H1 (cell line): ENCODE data around the gene SCN2B. TPM values are rescaled to one million over a fixed set of nuclear protein-coding genes. Genes with fewer than 3 reads are reported as not detected.

ENCODE experiments used
- CTCF ChIA-PET: fragments of 300-600 bp; sonication (Branson Sonifier 250); formaldehyde crosslinking; loops from one replicate; lab custom pipeline; 2021; ENCODE audit not compliant: partially characterized antibody; lab: Charles Lee
- POLR2A ChIA-PET: fragments of 300-600 bp; sonication (Branson Sonifier 250); formaldehyde crosslinking; loops from one replicate; lab custom pipeline; 2021; ENCODE audit warnings: inconsistent platforms; ENCODE audit not compliant: partially characterized antibody; lab: Charles Lee
- DNase-seq, 2 experiments: peaks; one replicate each; pipeline versions ENCODE4 v3.0.0 to v3.0.0-alpha.2; 2010 to 2022; ENCODE audit warnings: low spot score in 2 of 2, low read depth in 1 of 2, mixed read lengths in 1 of 2
- FAIRE-seq: peaks from 2 replicates; lab custom pipeline; 2011; peaks lifted over from hg19 to GRCh38; lab: Jason Lieb, UNC
- H2AFZ ChIP-seq: 2 replicates; pipeline ENCODE4 v1.8.1; 2012; ENCODE audit warnings: low read length, inconsistent platforms
- H2AK5ac ChIP-seq: 2 replicates; pipeline ENCODE4 v1.6.1; 2013; ENCODE audit warnings: low read depth, low read length
- H2BK120ac ChIP-seq: replicated peaks from 2 replicates; pipeline ENCODE3; 2013; ENCODE audit warnings: low read depth, low read length, inconsistent platforms
- H2BK12ac ChIP-seq: 2 replicates; pipeline ENCODE4 v1.6.1; 2013; ENCODE audit warnings: low read depth, low read length
- H2BK15ac ChIP-seq: 2 replicates; pipeline ENCODE4 v1.6.1; 2013; ENCODE audit warnings: low read length
- H2BK20ac ChIP-seq: 2 replicates; pipeline ENCODE4 v1.6.1; 2013; ENCODE audit warnings: low read length
- H2BK5ac ChIP-seq: 2 replicates; pipeline ENCODE4 v1.6.1; 2013; ENCODE audit warnings: low read depth, low read length
- H3K14ac ChIP-seq: 2 replicates; pipeline ENCODE4 v1.6.1; 2013; ENCODE audit warnings: inconsistent platforms; ENCODE audit not compliant: insufficient read length
- H3K18ac ChIP-seq: 2 replicates; pipeline ENCODE4 v1.6.1; 2013; ENCODE audit warnings: low read length; ENCODE audit errors: extremely low read depth
- H3K23ac ChIP-seq: 2 replicates; pipeline ENCODE4 v1.6.1; 2013; ENCODE audit warnings: inconsistent platforms; ENCODE audit not compliant: insufficient read length
- H3K23me2 ChIP-seq: 2 replicates; pipeline ENCODE4 v1.6.1; 2013; ENCODE audit warnings: low read depth, low read length
- H3K27ac ChIP-seq: 2 replicates; pipeline ENCODE4 v1.6.1; 2011; ENCODE audit warnings: low read depth, low read length, inconsistent platforms
- H3K27me3 ChIP-seq, 4 experiments: replicated peaks in 1 of 4; 1 replicate in 1 of 4; 2 replicates in 3 of 4; pipeline versions ENCODE4 v1.6.1 to v1.8.1; 2011 to 2013; ENCODE audit warnings: low read length in 3 of 4, mild to moderate bottlenecking in 3 of 4, inconsistent platforms in 2 of 4, mixed read lengths in 2 of 4, moderate library complexity in 1 of 4; ENCODE audit not compliant: control insufficient read depth in 3 of 4, insufficient read depth in 3 of 4; ENCODE audit errors: extremely low read depth in 1 of 4
- H3K36me3 ChIP-seq, 4 experiments: 2 replicates each; pipeline versions ENCODE4 v1.6.1 to v1.8.1; 2011 to 2013; ENCODE audit warnings: mild to moderate bottlenecking in 4 of 4, low read length in 3 of 4, moderate library complexity in 2 of 4, control low read depth in 1 of 4, inconsistent platforms in 1 of 4; ENCODE audit not compliant: insufficient read depth in 4 of 4, control insufficient read depth in 2 of 4
- H3K4ac ChIP-seq: replicated peaks from 2 replicates; pipeline ENCODE3; 2013; ENCODE audit warnings: low read length, low read depth, mixed read lengths, inconsistent platforms; ENCODE audit not compliant: insufficient read length
- H3K4me1 ChIP-seq, 4 experiments: replicated peaks in 1 of 4; 1 replicate in 1 of 4; 2 replicates in 3 of 4; pipeline versions ENCODE4 v1.6.1 to v1.8.1; 2011 to 2013; ENCODE audit warnings: low read length in 3 of 4, inconsistent platforms in 2 of 4, mixed read lengths in 1 of 4; ENCODE audit not compliant: insufficient read depth in 4 of 4, control insufficient read depth in 3 of 4
- H3K4me2 ChIP-seq, 2 experiments: 2 replicates each; pipeline versions ENCODE4 v1.6.1 to v1.8.1; 2011 to 2013; ENCODE audit warnings: low read depth in 2 of 2, low read length in 2 of 2, control low read depth in 1 of 2, inconsistent platforms in 1 of 2, mild to moderate bottlenecking in 1 of 2; ENCODE audit not compliant: insufficient read depth in 1 of 2
- H3K4me3 ChIP-seq, 4 experiments: fragments of 200-600, 300-600 bp in 1 of 4; sonication (generic), shearing (Covaris generic), sonication (Bioruptor Twin) in 1 of 4; 2 replicates each; pipeline versions ENCODE4 v1.5.1 to v1.8.1; 2011 to 2016; ENCODE audit warnings: low read length in 4 of 4, low read depth in 3 of 4, control low read depth in 2 of 4, inconsistent platforms in 2 of 4, mild to moderate bottlenecking in 2 of 4, mixed read lengths in 1 of 4, moderate library complexity in 1 of 4; ENCODE audit not compliant: insufficient read depth in 2 of 4; ENCODE audit errors: extremely low read depth in 1 of 4
- H3K56ac ChIP-seq: replicated peaks from 2 replicates; pipeline ENCODE3; 2013; ENCODE audit warnings: low read depth, mild to moderate bottlenecking, mixed read lengths, low read length, inconsistent platforms; ENCODE audit not compliant: insufficient read length
- H3K79me1 ChIP-seq: 2 replicates; pipeline ENCODE4 v1.6.1; 2013; ENCODE audit warnings: low read depth, low read length, control low read depth
- H3K79me2 ChIP-seq, 2 experiments: 2 replicates each; pipeline versions ENCODE4 v1.6.1 to v1.8.1; 2012 to 2013; ENCODE audit warnings: low read length in 2 of 2, mild to moderate bottlenecking in 2 of 2, inconsistent platforms in 1 of 2; ENCODE audit not compliant: insufficient read depth in 2 of 2, control insufficient read depth in 1 of 2
- H3K9ac ChIP-seq, 4 experiments: replicated peaks in 1 of 4; 1 replicate in 1 of 4; 2 replicates in 3 of 4; pipeline versions ENCODE4 v1.6.1 to v1.8.1; 2011 to 2013; ENCODE audit warnings: low read depth in 3 of 4, low read length in 3 of 4, control low read depth in 2 of 4, mild to moderate bottlenecking in 2 of 4, moderate library complexity in 2 of 4, inconsistent platforms in 1 of 4; ENCODE audit errors: extremely low read depth in 1 of 4
- H3K9me3 ChIP-seq, 2 experiments: 2 replicates each; pipeline versions ENCODE4 v1.6.1 to v1.8.1; 2012 to 2013; ENCODE audit warnings: mild to moderate bottlenecking in 2 of 2, moderate library complexity in 2 of 2, control low read depth in 1 of 2, inconsistent platforms in 1 of 2, low read depth in 1 of 2, low read length in 1 of 2, mixed read lengths in 1 of 2; ENCODE audit not compliant: insufficient read depth in 2 of 2
- H4K20me1 ChIP-seq, 2 experiments: replicated peaks in 1 of 2; 2 replicates each; pipeline versions ENCODE3 to v1.8.1; 2011 to 2013; ENCODE audit warnings: inconsistent platforms in 2 of 2, low read length in 2 of 2, mild to moderate bottlenecking in 1 of 2; ENCODE audit not compliant: insufficient read depth in 2 of 2, control insufficient read depth in 1 of 2
- H4K5ac ChIP-seq: 2 replicates; pipeline ENCODE4 v1.6.1; 2013; ENCODE audit warnings: low read length, low read depth, mixed read lengths, inconsistent platforms; ENCODE audit not compliant: insufficient read length
- H4K8ac ChIP-seq: 2 replicates; pipeline ENCODE4 v1.8.0; 2013; ENCODE audit warnings: mild to moderate bottlenecking, moderate library complexity, low read length, inconsistent platforms; ENCODE audit not compliant: insufficient read depth; ENCODE audit errors: extremely low read depth
- H4K91ac ChIP-seq: replicated peaks from 2 replicates; pipeline ENCODE3; 2013; ENCODE audit warnings: low read length, mixed read lengths, inconsistent platforms; ENCODE audit not compliant: insufficient read length
- ASH2L ChIP-seq: fragments of 200-600, 300-600 bp; sonication (generic); IDR thresholded peaks from one replicate; pipeline ENCODE4 v1.7.1; 2017; ENCODE audit warnings: low read length
- CREB1 ChIP-seq: IDR thresholded peaks from 2 replicates; pipeline ENCODE4 v1.6.1; 2012; ENCODE audit warnings: inconsistent platforms
- EGR1 ChIP-seq: IDR thresholded peaks from 2 replicates; pipeline ENCODE4 v1.6.1; 2011; ENCODE audit warnings: low read depth, low read length, borderline replicate concordance
- SIN3A ChIP-seq, 2 experiments: IDR thresholded peaks in 1 of 2; conservative IDR thresholded peaks in 1 of 2; 2 replicates each; pipeline ENCODE4 v1.6.1; 2011 to 2012; ENCODE audit warnings: low read length in 2 of 2, improper control_type of control experiment in 1 of 2, low read depth in 1 of 2, mild to moderate bottlenecking in 1 of 2
- WGBS, 2 experiments: shearing (Covaris generic) in 1 of 2; methylation state at CpG; one replicate each; pipeline versions ENCODE4 v1.1.6 to v1.1.7; 2013 to 2015; ENCODE audit warnings: low lambda C conversion rate in 2 of 2, mixed read lengths in 2 of 2, inconsistent platforms in 1 of 2, low coverage in 1 of 2, missing lambda C conversion rate in 1 of 2; ENCODE audit not compliant: insufficient replicate concordance in 2 of 2, insufficient coverage in 1 of 2, insufficient read length in 1 of 2; ENCODE audit errors: extremely low coverage in 1 of 2, missing lambda C conversion rate in 1 of 2; 5-methylcytosine and 5-hydroxymethylcytosine counted together
- polyA plus RNA-seq, 7 experiments: library from polyadenylated mRNA; depleted of rRNA in 3 of 7; stranded (reverse) in 5 of 7; unstranded in 2 of 7; fragments of >200 nt in 5 of 7; fragments of 200-250 nt in 2 of 7; gene quantifications; 1 replicate in 5 of 7; 2 replicates in 1 of 7; 4 replicates in 1 of 7; pipeline versions ENCODE4 v1.2.1 to v1.2.3, GENCODE V29; 2011 to 2013; ENCODE audit warnings: missing spikeins in 2 of 7, mixed read lengths in 2 of 7
- total RNA-seq: library from RNA; stranded (reverse); fragmentation: NEBNext Ultra II Directional; extraction: Animal tissue kit (Norgen Biotek cat#: 25700); gene quantifications from 2 replicates; pipeline ENCODE4 v1.2.1, GENCODE V29; 2021

SCN2B gene
- total and polyA plus RNA-seq, 2 of the 8 experiments (the other 6 are each of a cell fraction or from before 2014, with no cell fraction given) = 0.14 to 0.24 TPM

DNA sequence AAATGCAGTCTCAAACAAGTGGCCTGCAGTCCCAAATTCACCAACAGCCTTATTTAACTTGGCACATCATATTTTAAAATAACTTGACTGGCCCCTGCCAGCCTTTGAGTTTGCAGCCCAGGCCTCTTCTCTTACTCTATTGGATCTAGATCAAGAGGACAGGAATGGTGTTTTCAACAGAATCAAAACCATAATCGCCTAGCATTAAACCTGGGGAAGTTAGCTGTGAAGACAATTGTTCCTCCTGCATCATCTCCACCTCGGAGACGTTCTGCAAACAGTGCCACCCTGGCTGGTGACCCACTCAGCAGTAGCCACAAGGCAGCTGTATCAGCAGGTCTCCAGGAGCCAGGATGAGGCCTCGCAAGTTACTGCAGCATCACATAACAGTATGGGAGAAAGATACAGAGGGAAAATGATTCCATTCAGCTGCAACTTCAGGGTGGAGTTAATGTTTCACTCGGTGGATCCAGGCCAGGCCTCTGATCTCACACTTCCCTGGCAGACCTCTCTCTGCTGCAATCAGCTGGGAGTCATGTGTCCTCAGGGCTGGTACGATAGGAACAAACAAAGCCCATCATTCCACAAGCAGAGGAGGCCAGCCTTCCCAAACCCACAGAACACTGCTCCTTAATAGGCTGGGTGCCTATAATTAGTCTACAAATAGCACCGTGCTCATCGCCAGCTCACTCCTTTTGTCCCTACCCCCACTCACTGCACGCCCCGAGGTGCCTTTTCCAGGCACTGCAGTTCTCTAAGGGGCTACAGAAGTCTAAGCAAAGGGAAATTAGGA is 18.6 kb upstream of the SCN2B start:
- Histone ChIP-seq H4K91ac (no peak overlapping the region), H4K8ac (no peak overlapping the region), H3K9me3 (0 out of 4 replicates have a peak, but pooled peaks cover 0 to 3% of the 10 kb centered on the region in 2 experiments), H3K79me1 (no peaks in the 10 kb centered on the region), H3K4me3 (no peak overlapping the region), H2AK5ac (no peak overlapping the region), H3K79me2 (no peaks in the 10 kb centered on the region), H3K9ac (no peak overlapping the region), H3K4me1 (peaks cover 2 to 14% (median 4%) of the 10 kb centered on the region in 4 experiments; a peak in 5 of 7 replicates), H2BK15ac (no peak overlapping the region), H2AFZ (peak overlapping the region; percentile 28; the same call in 1 of the 2 replicates), H4K5ac (no peak overlapping the region), H2BK120ac (no peak overlapping the region), H3K36me3 (no peaks in the 10 kb centered on the region), H2BK5ac (0 out of 2 replicates have a peak overlapping the region, but pooled peaks have one; percentile 24), H3K14ac (no peak overlapping the region), H4K20me1 (no peaks in the 10 kb centered on the region), H3K56ac (no peak overlapping the region), H3K27ac (no peak overlapping the region), H3K23me2 (no peaks in the 10 kb centered on the region), H3K27me3 (no peaks in the 10 kb centered on the region), H3K18ac (no peak overlapping the region), H2BK20ac (no peak overlapping the region), H3K4ac (no peak overlapping the region), H3K4me2 (no peak overlapping the region), H3K23ac (no peak overlapping the region), H2BK12ac (peak overlapping the region; percentile 50; the same call in 1 of the 2 replicates)
- POLR2A ChIA-PET = no interaction called here
- FAIRE-seq (no peak), DNase-seq (no peak)
- CTCF ChIA-PET = interaction anchor here (0.6 to 2.2 kb wide), 6 partner anchors 10 to 187 kb away, joined by 3 to 5 read pairs (median 4); no protein-coding TSS in a partner anchor
- WGBS, 2 experiments = 86% methylated on average over 10 of the region's 10 CpGs; no CpG with 5 or more reads in 1 of the 2 experiments
- TF ChIP-seq ASH2L (no peak), CREB1 (no peak), SIN3A (conservative IDR thresholded peaks at IDR 0.05 in 1 of 2, IDR thresholded peaks at IDR 0.05 in 1 of 2; ENCODE audit: low read depth in 1 of 2, low read length in 2 of 2) (no peak), EGR1 (no peak)
